Esophagus squamous epithelium (tissue), 5 donors: ENCODE data around the gene CCL2. TPM values are rescaled to one million over a fixed set of nuclear protein-coding genes. Genes with fewer than 3 reads are reported as not detected.
A peak's percentile ranks its signal among the peaks of the same experiment; 100 is the strongest.

ENCODE experiments used
- DNase-seq: peaks from one replicate; lab custom pipeline; 2025; lab: John Stamatoyannopoulos, UW
- H3K27ac ChIP-seq, 4 donors: fragments of 200-600 bp; sonication (generic); one replicate each; pipeline ENCODE4 v1.5.1; 2016 to 2019; ENCODE audit warnings: mild to moderate bottlenecking in 1 of 4
- H3K27me3 ChIP-seq, 4 donors: fragments of 200-600 bp; sonication (generic); 1 replicate in 3 of 4; 2 replicates in 1 of 4; pipeline versions ENCODE4 v1.5.1 to v1.6.0; 2017 to 2021; ENCODE audit warnings: antibody characterized with exemption in 1 of 4
- H3K36me3 ChIP-seq, 3 donors: fragments of 200-600 bp; sonication (generic); one replicate each; pipeline ENCODE4 v1.5.1; 2016 to 2019
- H3K4me1 ChIP-seq, 3 donors: fragments of 200-600 bp; sonication (generic); one replicate each; pipeline ENCODE4 v1.5.1; 2017 to 2019
- H3K4me3 ChIP-seq, 4 donors: fragments of 200-600 bp; sonication (generic); 1 replicate in 3 of 4; 2 replicates in 1 of 4; pipeline ENCODE4 v1.5.1; 2016 to 2019; ENCODE audit warnings: mild to moderate bottlenecking in 2 of 4, moderate library complexity in 1 of 4
- H3K9me3 ChIP-seq, 3 donors: fragments of 200-600 bp; sonication (generic); one replicate each; pipeline ENCODE4 v1.5.1; 2016 to 2019
- POLR2A ChIP-seq, 4 donors: fragments of 450-650 bp; IDR thresholded peaks; one replicate each; pipeline ENCODE4 v1.6.1; 2017; ENCODE audit warnings: antibody characterized with exemption in 4 of 4, mild to moderate bottlenecking in 4 of 4, moderate library complexity in 3 of 4
- WGBS, 2 donors: methylation state at CpG; one replicate each; pipeline ENCODE4 v1.1.5; 2018; 5-methylcytosine and 5-hydroxymethylcytosine counted together
- intact Hi-C: fragments of 100-400 bp; cut with DNase I; formaldehyde crosslinking; loops from one replicate; pipeline ENCODE4 v1.15.0; 2022
- total RNA-seq, 4 donors: library from RNA; depleted of rRNA; stranded (reverse); fragments of >200 nt; gene quantifications; one replicate each; pipeline ENCODE4 v1.1.0, GENCODE V29; 2016
- TF ChIP-seq, protein P1 (sequence below), 6 experiments: fragments of 450-650 bp in 4 of 6; fragments of 200-600 bp in 2 of 6; sonication (generic) in 2 of 6; IDR thresholded peaks; one replicate each; pipeline ENCODE4 v1.5.1; 2016 to 2019; ENCODE audit warnings: antibody characterized with exemption in 6 of 6, mild to moderate bottlenecking in 4 of 6, moderate library complexity in 4 of 6
- donor health status: DM: yes; HTN: yes; CAD: no.

CCL2 gene
- total RNA-seq, 4 donors from 2014 or later: 4.0 to 7.9 (median 5.2) TPM

- whole genome bisulfite sequencing, 2 donors: 17 to 22% methylated on average over 3 of the region's 3 CpGs
- Histone ChIP-seq H3K4me3 (peak overlapping the region in 1 of 4 donors; percentile 58), H3K27ac (peak overlapping the region; percentile 72 to 81 (median 80)), H3K4me1 (peaks cover 30 to 84% (median 58%) of the 10 kb centered on the region in 3 donors), H3K36me3 (no peaks in the 10 kb centered on the region), H3K27me3 (peaks cover 0 to 9% (median 0%) of the 10 kb centered on the region in 4 donors), H3K9me3 (no peaks in the 10 kb centered on the region)
- TF ChIP-seq, protein P1, sequence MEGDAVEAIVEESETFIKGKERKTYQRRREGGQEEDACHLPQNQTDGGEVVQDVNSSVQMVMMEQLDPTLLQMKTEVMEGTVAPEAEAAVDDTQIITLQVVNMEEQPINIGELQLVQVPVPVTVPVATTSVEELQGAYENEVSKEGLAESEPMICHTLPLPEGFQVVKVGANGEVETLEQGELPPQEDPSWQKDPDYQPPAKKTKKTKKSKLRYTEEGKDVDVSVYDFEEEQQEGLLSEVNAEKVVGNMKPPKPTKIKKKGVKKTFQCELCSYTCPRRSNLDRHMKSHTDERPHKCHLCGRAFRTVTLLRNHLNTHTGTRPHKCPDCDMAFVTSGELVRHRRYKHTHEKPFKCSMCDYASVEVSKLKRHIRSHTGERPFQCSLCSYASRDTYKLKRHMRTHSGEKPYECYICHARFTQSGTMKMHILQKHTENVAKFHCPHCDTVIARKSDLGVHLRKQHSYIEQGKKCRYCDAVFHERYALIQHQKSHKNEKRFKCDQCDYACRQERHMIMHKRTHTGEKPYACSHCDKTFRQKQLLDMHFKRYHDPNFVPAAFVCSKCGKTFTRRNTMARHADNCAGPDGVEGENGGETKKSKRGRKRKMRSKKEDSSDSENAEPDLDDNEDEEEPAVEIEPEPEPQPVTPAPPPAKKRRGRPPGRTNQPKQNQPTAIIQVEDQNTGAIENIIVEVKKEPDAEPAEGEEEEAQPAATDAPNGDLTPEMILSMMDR (IDR thresholded peaks at IDR 0.05): no peak
- TF ChIP-seq POLR2A (IDR thresholded peaks at IDR 0.05): no peak
- intact Hi-C loops: no loop called here
- DNase-seq: no peak
Measured at GRCh38 chr17:34254146-34254545, 939 bp upstream of the CCL2 start.

DNA sequence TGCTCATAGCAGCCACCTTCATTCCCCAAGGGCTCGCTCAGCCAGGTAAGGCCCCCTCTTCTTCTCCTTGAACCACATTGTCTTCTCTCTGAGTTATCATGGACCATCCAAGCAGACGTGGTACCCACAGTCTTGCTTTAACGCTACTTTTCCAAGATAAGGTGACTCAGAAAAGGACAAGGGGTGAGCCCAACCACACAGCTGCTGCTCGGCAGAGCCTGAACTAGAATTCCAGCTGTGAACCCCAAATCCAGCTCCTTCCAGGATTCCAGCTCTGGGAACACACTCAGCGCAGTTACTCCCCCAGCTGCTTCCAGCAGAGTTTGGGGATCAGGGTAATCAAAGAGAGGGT lies 272 bp downstream of the CCL2 start:
- Histone ChIP-seq H3K36me3 (no peaks in the 10 kb centered on the region), H3K4me1 (peaks cover 25 to 77% (median 46%) of the 10 kb centered on the region in 3 donors), H3K27ac (peak overlapping the region; percentile 72 to 81 (median 80)), H3K27me3 (peaks cover 0 to 9% (median 0%) of the 10 kb centered on the region in 4 donors), H3K9me3 (no peaks in the 10 kb centered on the region), H3K4me3 (peak overlapping the region; percentile 10 to 58 (median 38))
- no peak for DNase-seq
- WGBS, 2 donors: 13 to 34% methylated on average over 3 to 5 of the region's 5 CpGs
- no peak for TF ChIP-seq POLR2A (IDR thresholded peaks at IDR 0.05)
- TF ChIP-seq, protein P1 (IDR thresholded peaks at IDR 0.05): no peak
- intact Hi-C loops: no loop called here

- peak overlapping the region; percentile 72 to 81 (median 80) for H3K27ac ChIP-seq
- no peaks in the 10 kb centered on the region for H3K36me3 ChIP-seq
- intact Hi-C loops: no loop called here
- H3K27me3 ChIP-seq: peaks cover 0 to 9% (median 0%) of the 10 kb centered on the region in 4 donors
- H3K4me1 ChIP-seq: peaks cover 25 to 74% (median 41%) of the 10 kb centered on the region in 3 donors
- H3K4me3 ChIP-seq: peak overlapping the region; percentile 10 to 58 (median 38)
- no peak for TF ChIP-seq POLR2A (IDR thresholded peaks at IDR 0.05)
- TF ChIP-seq, protein P1 (IDR thresholded peaks at IDR 0.05): no peak
- no peaks in the 10 kb centered on the region for H3K9me3 ChIP-seq
- no peak for DNase-seq
- WGBS, 2 donors: 67 to 83% methylated on average over 1 of the region's 1 CpG
Measured at GRCh38 chr17:34255841-34256240, 756 bp downstream of the CCL2 start.

DNA sequence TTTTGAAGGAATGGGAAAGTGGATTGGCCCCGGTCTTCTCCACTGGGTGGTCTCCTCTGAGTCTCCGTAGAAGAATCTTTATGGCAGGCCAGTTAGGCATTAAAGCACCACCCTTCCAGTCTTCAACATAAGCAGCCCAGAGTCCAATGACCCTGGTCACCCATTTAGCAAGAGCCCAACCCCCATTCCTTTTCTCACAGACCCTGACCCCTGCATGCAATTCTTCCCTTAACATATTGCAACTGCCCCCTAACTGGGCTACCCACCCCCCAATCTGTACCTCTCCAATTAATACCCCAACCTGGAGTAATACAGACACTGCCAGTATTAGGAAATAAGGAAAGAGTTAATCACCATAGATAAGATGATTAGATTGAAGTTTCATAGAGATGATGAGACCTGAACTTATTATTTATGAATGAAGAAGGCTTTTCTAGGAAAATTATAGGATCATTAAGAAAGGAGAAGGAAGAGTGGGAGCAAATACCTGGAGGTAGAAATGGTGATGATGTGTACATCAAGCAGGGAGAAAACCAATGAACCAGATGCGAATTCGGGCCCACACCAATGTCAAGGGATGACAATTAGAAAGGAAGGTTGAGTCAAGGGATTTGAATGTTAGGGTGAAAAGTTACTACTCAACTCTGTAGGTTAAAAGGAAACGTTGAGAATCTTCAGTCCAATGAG lies 2.4 kb downstream of the CCL2 start:
- Histone ChIP-seq H3K9me3 (no peaks in the 10 kb centered on the region), H3K4me3 (no peak overlapping the region), H3K27ac (no peak overlapping the region), H3K36me3 (no peaks in the 10 kb centered on the region), H3K27me3 (peaks cover 0 to 9% (median 0%) of the 10 kb centered on the region in 4 donors), H3K4me1 (peaks cover 17 to 61% (median 30%) of the 10 kb centered on the region in 3 donors)
- TF ChIP-seq POLR2A (IDR thresholded peaks at IDR 0.05): no peak
- TF ChIP-seq, protein P1 (IDR thresholded peaks at IDR 0.05): no peak
- DNase-seq: no peak
- 81 to 85% methylated on average over 5 of the region's 5 CpGs for WGBS, 2 donors
- intact Hi-C loops: no loop called here

DNA sequence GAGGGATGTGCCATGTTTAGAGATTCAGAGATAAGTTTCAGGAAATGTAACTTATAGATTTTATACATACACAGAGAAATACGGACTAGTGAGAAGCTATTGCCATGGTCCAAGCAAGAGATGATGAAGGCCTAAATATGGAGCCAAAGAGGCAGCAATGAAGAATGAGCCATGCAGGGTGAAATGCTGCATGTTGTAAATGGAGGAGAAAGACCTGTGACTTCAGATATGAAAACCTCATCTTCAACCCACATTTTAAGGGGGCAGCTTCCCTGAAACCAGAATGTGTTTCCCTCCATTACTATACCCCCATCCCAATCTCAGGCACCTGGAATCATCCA lies 2.9 kb downstream of the CCL2 start:
- Histone ChIP-seq H3K4me3 (no peak overlapping the region), H3K36me3 (no peaks in the 10 kb centered on the region), H3K4me1 (peaks cover 12 to 56% (median 25%) of the 10 kb centered on the region in 3 donors), H3K9me3 (no peaks in the 10 kb centered on the region), H3K27me3 (peaks cover 0 to 9% (median 0%) of the 10 kb centered on the region in 4 donors), H3K27ac (no peak overlapping the region)
- no peak for TF ChIP-seq POLR2A (IDR thresholded peaks at IDR 0.05)
- TF ChIP-seq, protein P1 (IDR thresholded peaks at IDR 0.05): no peak
- DNase-seq: no peak
- WGBS, 2 donors: 60 to 83% methylated on average over 1 of the region's 1 CpG
- intact Hi-C loops: no loop called here
